Lower lobe of right lung (tissue), 2 donors: ENCODE data around the gene ETF1. TPM values are rescaled to one million over a fixed set of nuclear protein-coding genes. Genes with fewer than 3 reads are reported as not detected.

Experiments
- ATAC-seq, 2 donors: fragments of 200-7000 bp; cut with Tn5 transposase; one replicate each; pipeline ENCODE4 v1.9.1; 2020 to 2022; ENCODE audit warnings: mild to moderate bottlenecking in 2 of 2, moderate library complexity in 2 of 2
- DNase-seq: peaks from one replicate; pipeline ENCODE4 v3.0.0-alpha.2; 2020
- H3K27ac ChIP-seq: fragments of 200-600 bp; one replicate; pipeline ENCODE4 v1.8.0; 2022
- H3K27me3 ChIP-seq: fragments of 200-600 bp; one replicate; pipeline ENCODE4 v1.8.0; 2022; ENCODE audit warnings: low read depth
- H3K36me3 ChIP-seq: fragments of 200-600 bp; one replicate; pipeline ENCODE4 v1.8.0; 2022; ENCODE audit warnings: mild to moderate bottlenecking
- H3K4me1 ChIP-seq: fragments of 200-600 bp; one replicate; pipeline ENCODE4 v1.8.0; 2022
- H3K4me3 ChIP-seq: fragments of 200-600 bp; one replicate; pipeline ENCODE4 v1.8.0; 2022; ENCODE audit warnings: mild to moderate bottlenecking
- H3K9me3 ChIP-seq: fragments of 200-600 bp; one replicate; pipeline ENCODE4 v1.8.0; 2022
- intact Hi-C: fragments of 100-400 bp; cut with DNase I; formaldehyde crosslinking; loops from one replicate; pipeline ENCODE4 v1.11.0; 2022
- total RNA-seq: library from RNA; stranded (reverse); fragmentation: NEBNext Ultra II Directional; extraction: Animal tissue kit (Norgen Biotek cat#: 25700); gene quantifications from one replicate; pipeline ENCODE4 v1.2.1, GENCODE V29; 2021
- TF ChIP-seq, protein P1 (sequence below): fragments of 200-600 bp; IDR thresholded peaks from one replicate; pipeline ENCODE4 v1.8.0; 2022; ENCODE audit warnings: antibody characterized with exemption, mild to moderate bottlenecking
- donor health status: DM: no; HTN: yes; CAD: no; lungs with severe emphysema.

The ETF1 gene
- total RNA-seq, 1 donor from 2014 or later, result 90.7 TPM

- intact Hi-C loops, result no loop called here
- DNase-seq (no peak), ATAC-seq (peak; percentile 22 to 44)
- H3K4me1 ChIP-seq, result peaks cover 12% of the 10 kb centered on the region
- no peaks in the 10 kb centered on the region for H3K9me3 ChIP-seq
- peaks cover 40% of the 10 kb centered on the region for H3K36me3 ChIP-seq
- H3K27me3 ChIP-seq, result no peaks in the 10 kb centered on the region
- TF ChIP-seq, protein P1, sequence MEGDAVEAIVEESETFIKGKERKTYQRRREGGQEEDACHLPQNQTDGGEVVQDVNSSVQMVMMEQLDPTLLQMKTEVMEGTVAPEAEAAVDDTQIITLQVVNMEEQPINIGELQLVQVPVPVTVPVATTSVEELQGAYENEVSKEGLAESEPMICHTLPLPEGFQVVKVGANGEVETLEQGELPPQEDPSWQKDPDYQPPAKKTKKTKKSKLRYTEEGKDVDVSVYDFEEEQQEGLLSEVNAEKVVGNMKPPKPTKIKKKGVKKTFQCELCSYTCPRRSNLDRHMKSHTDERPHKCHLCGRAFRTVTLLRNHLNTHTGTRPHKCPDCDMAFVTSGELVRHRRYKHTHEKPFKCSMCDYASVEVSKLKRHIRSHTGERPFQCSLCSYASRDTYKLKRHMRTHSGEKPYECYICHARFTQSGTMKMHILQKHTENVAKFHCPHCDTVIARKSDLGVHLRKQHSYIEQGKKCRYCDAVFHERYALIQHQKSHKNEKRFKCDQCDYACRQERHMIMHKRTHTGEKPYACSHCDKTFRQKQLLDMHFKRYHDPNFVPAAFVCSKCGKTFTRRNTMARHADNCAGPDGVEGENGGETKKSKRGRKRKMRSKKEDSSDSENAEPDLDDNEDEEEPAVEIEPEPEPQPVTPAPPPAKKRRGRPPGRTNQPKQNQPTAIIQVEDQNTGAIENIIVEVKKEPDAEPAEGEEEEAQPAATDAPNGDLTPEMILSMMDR, result no peak
- H3K27ac ChIP-seq, result peak overlapping the region; percentile 100
- H3K4me3 ChIP-seq, result peak overlapping the region; percentile 93
Observed at GRCh38 chr5:138574744-138575193, 31.7 kb upstream of the ETF1 start.

GRCh38 chr5:138573949-138574670, 31.1 kb upstream of the ETF1 start:
- Histone ChIP-seq H3K4me3 (peak overlapping the region; percentile 93), H3K27ac (peak overlapping the region; percentile 100), H3K27me3 (no peaks in the 10 kb centered on the region), H3K36me3 (peaks cover 46% of the 10 kb centered on the region), H3K9me3 (no peaks in the 10 kb centered on the region), H3K4me1 (peaks cover 12% of the 10 kb centered on the region)
- no peak for DNase-seq
- TF ChIP-seq, protein P1, result no peak
- no peak for ATAC-seq
- intact Hi-C loops, result no loop called here

DNA sequence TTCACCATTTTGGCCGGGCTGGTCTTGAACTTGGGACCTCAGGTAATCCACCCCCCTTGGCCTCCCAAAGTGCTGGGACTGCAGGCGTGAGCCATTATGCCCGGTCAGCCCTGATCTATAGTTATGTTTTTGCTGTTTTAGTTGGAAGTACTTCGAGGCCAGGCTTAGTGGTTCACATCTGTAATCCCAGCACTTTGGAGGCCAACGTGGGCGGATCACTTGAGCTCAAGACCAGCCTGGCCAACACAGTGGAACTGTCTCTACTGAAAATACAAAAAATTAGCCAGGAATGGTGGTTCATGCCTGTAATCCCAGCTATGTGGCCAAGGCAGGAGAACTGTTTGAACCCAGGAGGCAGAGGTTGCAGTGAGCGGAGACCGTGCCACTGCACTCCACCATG, 30.2 kb upstream of the ETF1 start:
- Histone ChIP-seq H3K4me3 (no peak overlapping the region), H3K9me3 (no peaks in the 10 kb centered on the region), H3K36me3 (peaks cover 55% of the 10 kb centered on the region), H3K27ac (no peak overlapping the region), H3K4me1 (peaks cover 12% of the 10 kb centered on the region), H3K27me3 (no peaks in the 10 kb centered on the region)
- TF ChIP-seq, protein P1, result no peak
- no peak for ATAC-seq
- intact Hi-C loops, result no loop called here
- DNase-seq, result no peak

- intact Hi-C loops, result no loop called here
- Histone ChIP-seq H3K36me3 (peaks cover 79% of the 10 kb centered on the region), H3K4me3 (no peak overlapping the region), H3K4me1 (peaks cover 12% of the 10 kb centered on the region), H3K27ac (no peak overlapping the region), H3K9me3 (no peaks in the 10 kb centered on the region), H3K27me3 (no peaks in the 10 kb centered on the region)
- DNase-seq, result no peak
- TF ChIP-seq, protein P1, result no peak
- no peak for ATAC-seq
Observed at GRCh38 chr5:138570871-138571270, 27.8 kb upstream of the ETF1 start.

- Histone ChIP-seq H3K9me3 (no peaks in the 10 kb centered on the region), H3K27me3 (no peaks in the 10 kb centered on the region), H3K27ac (no peak overlapping the region), H3K36me3 (peaks cover 90% of the 10 kb centered on the region), H3K4me3 (no peak overlapping the region), H3K4me1 (peaks cover 12% of the 10 kb centered on the region)
- intact Hi-C loops, result no loop called here
- ATAC-seq (no peak), DNase-seq (no peak)
- TF ChIP-seq, protein P1, result no peak
Observed at GRCh38 chr5:138569782-138570181, 26.7 kb upstream of the ETF1 start.
